Occipital lobe (tissue), 2 donors: ENCODE data around the gene TGM1. TPM values are rescaled to one million over a fixed set of nuclear protein-coding genes. Genes with fewer than 3 reads are reported as not detected.
A peak's percentile ranks its signal among the peaks of the same experiment; 100 is the strongest.

ENCODE experiments used
- DNase-seq: peaks from one replicate; lab custom pipeline; 2025; lab: John Stamatoyannopoulos, UW
- total RNA-seq: library from RNA; depleted of rRNA; stranded (reverse); fragments of >200 nt; gene quantifications from one replicate; pipeline ENCODE4 v1.2.3, GENCODE V29; 2014

Gene TGM1
- total RNA-seq: 0.94 TPM

DNA sequence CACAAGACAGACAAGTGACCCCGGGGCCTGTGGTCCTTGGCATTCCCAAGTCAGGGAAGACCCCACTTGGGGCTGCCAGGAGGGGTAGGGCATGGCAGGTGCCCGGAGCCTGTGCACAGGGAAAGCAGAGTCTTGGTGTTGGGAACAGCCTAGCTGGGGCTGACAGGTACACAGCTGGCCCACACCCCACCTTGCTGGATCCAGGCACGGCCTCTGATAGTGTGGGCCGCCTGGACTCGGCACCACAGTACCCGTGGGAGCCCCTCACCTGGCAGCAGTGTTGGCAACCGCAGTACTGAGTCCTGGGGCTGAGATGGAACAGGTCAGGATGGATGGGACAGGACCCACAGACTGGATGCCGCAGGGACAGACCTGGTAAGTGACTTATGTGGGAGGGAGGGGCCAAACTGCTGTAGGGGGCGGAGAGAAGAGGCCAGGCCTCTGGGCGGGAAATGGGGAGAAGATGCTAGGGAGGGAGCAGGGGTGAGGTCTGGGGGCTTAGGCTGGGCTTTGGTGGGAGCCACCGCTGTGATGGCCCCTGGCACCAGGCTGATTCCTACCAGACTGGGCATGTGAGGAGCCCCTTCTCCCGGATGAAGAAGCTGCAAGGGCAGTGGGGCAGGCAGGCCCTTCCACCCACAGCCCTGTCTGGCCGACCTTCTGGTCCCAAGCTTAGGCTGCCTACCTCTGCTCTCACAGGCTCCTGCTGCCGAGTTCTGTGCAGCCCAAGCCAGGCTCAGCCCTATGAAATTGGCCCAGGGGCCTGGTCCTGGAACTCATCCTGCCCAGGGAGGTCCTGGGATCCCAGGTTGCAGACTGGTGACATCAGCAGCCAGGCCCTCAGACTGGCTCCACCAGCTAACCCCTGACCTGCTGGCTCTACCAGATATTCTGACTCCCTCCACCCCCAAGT is at the start of gene TGM1:
Gene TGM1, minus strand, starts transcription at position 357 of the 913 bp plus-strand sequence. CDS start 825 bp downstream, outside the sequence.
- no peak for DNase-seq

DNA sequence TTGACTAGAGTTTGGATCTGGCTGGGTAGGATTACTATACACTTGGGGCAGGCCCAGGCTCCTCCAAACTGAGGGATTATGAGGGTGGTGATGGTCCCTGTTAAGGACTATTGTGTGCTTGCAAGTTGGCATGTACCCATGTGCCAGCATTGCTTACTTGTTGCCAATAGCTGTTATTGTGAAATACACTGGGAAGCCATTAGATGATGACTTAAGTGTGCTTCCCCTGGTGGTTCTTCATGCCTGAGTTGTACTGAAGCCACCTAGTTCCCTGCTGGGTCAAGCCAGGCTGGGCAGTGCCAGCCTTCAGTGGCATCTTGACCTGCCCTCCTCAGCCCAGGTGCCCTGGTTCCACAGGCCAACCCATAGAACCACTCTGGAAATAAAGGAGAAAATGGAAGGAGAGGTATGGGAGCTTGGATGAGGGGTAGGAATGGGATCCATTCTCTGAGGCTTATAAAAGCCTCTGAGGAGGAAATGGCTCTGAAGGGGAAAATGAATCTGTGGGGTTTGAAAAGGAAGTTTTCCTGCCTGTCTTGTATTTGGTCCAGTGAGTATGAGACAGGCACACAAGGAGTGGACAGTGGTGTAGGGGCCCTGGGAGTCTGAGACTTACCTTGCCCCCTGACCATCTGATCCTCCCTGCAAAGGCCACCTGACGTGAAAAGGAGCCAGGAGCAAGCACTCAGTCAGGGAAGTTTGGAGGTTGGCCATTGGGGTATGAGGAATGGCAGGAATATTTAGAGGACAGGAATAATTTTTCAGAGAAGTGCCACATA is 49.0 kb upstream of the TGM1 start:
- DNase-seq: no peak

GRCh38 chr14:24310646-24311604 is 47.9 kb upstream of the TGM1 start, which contains the start of gene LTB4R:
LTB4R (plus strand) TSS chr14:24311502; CDS start chr14:24315652, 4,150 bp downstream.
- DNase-seq: peak; percentile 34

GRCh38 chr14:24310265-24310645 is 47.3 kb upstream of the TGM1 start:
- DNase-seq: no peak

DNA sequence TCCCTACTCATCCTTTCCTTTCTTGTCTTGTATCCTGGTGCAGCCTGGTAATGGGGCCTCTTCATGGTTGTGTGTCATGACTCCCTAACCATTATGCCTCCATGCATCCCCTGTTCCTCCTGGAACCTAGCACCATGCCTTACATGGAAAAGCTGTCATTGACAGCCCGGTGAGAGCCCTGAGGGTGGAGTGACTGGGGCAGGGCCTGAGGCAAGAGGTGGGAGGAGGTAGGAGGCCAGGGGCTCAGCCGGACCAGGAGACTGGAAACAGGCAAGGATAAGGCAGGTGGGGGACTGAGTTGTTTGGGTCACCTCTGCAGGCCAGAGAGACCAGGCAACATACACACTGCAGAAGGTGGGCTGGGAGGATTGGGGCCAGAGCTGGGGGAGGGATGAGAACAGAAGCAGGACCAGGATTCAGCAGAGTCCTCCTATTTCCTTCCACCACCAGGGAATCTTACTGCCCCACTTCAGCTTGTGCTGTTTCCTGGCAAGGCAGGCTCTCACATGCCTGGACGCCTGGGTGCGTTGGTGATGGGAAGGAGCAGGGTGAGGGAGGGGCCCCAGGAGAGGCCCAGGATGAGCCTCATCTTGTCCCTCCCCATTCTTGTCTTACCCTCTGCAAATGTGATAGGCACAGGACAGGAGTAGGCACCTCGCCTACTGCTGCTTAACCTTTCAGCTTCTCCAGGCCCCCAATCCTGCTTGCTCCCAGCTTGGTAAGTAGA is 46.7 kb upstream of the TGM1 start, which contains the start of gene LTB4R2:
Gene LTB4R2, plus strand, starts transcription at position 603 of the 727 bp plus-strand sequence. CDS start 525 bp downstream, outside the sequence.
- DNase-seq: no peak

DNA sequence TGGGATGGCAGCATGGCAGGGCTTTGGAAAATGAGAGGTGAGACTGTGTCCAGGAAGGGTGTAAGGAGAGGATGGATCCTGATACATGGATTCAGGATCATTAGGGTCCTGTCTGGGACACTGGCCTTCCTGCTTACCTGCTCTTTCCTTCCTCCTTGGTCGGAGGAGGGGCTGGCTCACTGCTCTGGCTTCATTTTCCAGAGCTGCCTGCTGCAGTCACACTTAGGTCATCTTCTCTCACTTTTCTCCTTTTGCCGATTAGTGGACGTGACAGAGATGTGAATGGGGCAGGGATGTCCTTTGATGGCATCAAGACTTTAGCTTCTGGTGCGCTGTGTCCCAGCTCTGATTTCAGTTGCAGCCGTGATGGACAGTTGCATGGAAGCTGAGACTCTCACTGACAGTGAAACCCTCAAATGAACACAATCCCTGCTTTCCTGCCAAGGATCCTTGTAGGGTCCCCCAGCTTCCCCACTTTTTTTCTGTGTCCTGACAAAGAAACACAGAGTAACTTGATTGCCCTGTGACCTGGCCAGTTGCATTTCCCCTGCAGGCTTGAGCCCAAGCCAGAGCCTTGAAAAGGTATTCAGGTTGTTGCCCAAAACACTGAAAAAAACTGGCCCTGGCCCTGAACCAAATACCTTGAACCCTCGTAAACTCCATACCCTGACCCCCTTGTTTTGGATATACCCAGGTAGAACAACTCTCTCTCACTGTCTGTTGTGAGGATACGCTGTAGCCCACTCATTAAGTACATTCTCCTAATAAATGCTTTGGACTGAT is 45.6 kb upstream of the TGM1 start:
- no peak for DNase-seq

GRCh38 chr14:24307575-24308341 is 44.8 kb upstream of the TGM1 start, which contains the start of gene CIDEB:
CIDEB (minus strand) TSS chr14:24307977; CDS start chr14:24307858, 119 bp downstream.
- no peak for DNase-seq

GRCh38 chr14:24307156-24307574 is 44.2 kb upstream of the TGM1 start:
- no peak for DNase-seq

GRCh38 chr14:24304019-24304387 is 41.0 kb upstream of the TGM1 start:
- DNase-seq: no peak

DNA sequence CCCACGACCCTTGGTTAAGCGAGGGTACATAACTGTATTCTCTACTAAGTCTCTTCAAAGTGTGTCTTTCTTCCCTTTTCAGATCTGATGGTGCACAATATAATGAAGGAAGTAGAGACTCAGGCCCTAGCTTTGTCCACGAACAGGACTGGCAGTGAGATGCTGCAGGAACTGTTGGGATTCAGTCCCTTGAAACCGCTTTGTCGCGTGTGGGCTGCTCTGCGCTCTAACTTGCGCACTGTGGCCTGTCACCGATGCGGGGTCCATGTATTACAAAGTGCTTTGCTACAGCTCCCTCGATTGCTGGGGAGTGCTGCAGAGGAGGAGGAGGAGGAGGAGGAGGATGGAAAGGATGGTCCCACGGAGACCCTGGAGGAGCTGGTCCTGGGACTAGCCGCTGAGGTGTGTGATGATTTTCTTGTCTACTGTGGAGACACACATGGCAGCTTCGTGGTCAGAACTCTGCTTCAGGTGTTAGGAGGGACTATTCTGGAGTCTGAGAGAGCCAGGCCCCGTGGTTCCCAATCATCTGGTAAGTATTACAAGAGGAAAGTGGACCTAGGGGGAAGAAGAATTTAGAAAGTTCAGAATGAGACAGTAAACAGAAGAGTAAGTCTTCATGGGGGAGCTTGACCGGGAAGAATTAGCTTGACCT is 37.5 kb upstream of the TGM1 start:
- no peak for DNase-seq

DNA sequence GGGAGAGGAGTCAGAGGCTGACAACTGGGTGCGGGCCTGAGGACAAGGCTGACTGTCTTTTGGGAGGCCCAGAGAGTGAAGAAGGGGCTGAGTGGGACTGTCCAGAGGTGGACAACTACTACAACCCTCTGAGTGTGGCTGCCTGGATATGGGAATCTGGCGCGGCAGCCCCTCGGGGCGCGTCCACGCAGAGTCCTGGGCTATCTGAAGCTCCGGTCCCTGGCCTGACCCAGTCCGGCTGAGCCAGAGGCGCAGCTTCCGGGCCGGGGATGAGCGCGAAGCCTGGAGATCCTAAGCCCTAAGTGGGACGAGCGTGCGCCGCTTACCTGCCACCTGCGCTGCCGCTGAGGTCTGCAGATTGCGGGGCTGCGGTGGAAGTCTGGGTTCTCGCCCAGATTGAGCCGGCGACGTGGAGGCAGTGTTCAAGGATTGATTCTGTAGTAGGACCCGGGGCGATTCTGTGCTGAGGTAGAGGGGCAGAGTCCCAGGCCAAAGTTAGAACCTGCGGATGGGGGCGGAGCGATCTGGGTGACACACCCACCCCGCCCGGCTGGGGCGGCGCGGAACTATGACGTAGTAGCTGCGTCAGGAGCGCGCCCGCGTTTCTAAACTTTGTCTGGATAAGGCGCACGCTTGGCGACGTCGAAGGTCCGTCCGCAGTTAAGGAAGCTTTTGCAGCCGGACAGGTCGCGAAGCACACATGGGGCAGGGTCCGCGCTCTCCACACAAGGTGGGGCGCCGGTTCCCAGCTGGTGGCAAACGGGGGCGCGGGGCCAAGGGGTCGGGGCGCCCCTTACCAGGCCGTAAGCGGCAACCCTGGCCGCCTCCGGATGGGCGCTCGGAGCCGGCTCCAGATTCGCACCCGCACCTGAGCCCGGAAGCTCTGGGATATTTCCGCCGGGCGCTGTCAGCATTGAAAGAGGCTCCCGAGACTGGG is 36.5 kb upstream of the TGM1 start, which contains the start of the genes DHRS1 and NOP9:
Gene DHRS1, minus strand, starts transcription at position 526 of the 937 bp plus-strand sequence. CDS start 674 bp downstream, outside the sequence.
Gene NOP9, plus strand, starts transcription at position 596 of the 937 bp plus-strand sequence. Its CDS starts 105 bp downstream, at position 701.
- peak; percentile 83 for DNase-seq

DNA sequence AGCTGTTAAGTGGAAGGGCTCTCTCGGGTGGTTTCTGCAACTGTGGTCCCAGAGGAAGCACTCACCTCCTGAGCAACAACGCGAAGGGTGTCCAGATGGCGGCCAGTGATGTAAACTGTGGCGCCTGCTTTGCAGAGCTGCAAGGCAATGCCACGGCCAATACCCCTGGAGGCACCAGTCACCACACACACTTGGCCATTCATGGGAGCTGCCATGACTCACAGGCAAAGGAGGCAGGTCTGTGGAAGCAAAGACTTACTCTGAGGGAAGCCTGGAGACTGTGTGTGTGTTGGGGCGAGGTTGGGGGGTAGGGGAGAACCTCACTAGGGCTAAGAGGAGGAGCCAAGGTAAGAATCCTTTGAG is 35.9 kb upstream of the TGM1 start:
- no peak for DNase-seq

GRCh38 chr14:24297190-24297964 is 34.4 kb upstream of the TGM1 start:
- DNase-seq: no peak

- DNase-seq: peak; percentile 16
These were observed 33.6 kb upstream of the TGM1 start for GRCh38 chr14:24296341-24297157.

GRCh38 chr14:24293525-24293924 is 30.5 kb upstream of the TGM1 start:
- DNase-seq: no peak
